Measurements from ENCODE around the gene DGCR2.

DNA sequence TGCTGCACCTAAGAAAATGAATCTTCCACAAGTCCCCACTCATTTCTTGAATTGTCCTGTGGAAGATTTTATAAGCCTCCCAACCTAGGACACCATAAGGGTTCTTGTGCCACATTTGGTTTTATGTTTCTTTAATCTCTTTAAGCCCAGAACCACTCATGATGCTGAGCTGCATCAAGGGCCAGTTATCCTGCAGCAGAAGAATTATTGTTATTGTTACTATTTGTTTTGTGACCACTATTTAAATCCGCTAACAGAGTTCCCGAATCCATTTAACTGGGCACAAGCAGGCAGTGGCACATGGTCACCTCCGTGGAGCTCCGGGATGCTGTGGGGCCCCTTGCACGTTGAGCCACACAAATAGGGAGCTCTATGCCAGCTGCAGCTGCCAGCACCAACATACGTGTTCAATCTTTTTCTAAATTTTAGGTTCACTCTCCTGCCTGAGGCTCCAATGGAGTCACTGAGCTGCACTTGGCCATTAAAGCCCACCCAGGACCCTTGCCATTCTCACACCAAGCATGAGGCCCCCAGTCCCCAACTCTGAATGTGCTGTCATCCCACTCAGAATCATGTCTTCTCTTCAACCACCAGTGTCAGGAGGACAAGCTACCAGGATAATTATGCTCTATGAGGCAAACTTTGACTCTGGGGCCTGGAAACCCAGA lies 60.6 kb downstream of the DGCR2 start:
- no peak for TF ChIP-seq POLR2A (IDR thresholded peaks at IDR 0.05)
- TF ChIP-seq, protein P1, sequence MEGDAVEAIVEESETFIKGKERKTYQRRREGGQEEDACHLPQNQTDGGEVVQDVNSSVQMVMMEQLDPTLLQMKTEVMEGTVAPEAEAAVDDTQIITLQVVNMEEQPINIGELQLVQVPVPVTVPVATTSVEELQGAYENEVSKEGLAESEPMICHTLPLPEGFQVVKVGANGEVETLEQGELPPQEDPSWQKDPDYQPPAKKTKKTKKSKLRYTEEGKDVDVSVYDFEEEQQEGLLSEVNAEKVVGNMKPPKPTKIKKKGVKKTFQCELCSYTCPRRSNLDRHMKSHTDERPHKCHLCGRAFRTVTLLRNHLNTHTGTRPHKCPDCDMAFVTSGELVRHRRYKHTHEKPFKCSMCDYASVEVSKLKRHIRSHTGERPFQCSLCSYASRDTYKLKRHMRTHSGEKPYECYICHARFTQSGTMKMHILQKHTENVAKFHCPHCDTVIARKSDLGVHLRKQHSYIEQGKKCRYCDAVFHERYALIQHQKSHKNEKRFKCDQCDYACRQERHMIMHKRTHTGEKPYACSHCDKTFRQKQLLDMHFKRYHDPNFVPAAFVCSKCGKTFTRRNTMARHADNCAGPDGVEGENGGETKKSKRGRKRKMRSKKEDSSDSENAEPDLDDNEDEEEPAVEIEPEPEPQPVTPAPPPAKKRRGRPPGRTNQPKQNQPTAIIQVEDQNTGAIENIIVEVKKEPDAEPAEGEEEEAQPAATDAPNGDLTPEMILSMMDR (IDR thresholded peaks at IDR 0.05) = no peak

Measured in body of pancreas (tissue), 4 donors.